Neural cell (in vitro differentiated cells): ENCODE data around the gene ACAN. TPM values are rescaled to one million over a fixed set of nuclear protein-coding genes. Genes with fewer than 3 reads are reported as not detected.

Source experiments
- H2AFZ ChIP-seq: fragments of 200-600, 300-800 bp; sonication (generic), shearing (Covaris generic); 2 replicates; pipeline ENCODE4 v1.6.0; 2014; ENCODE audit warnings: low read depth, mild to moderate bottlenecking, antibody characterized with exemption, low read length, moderate library complexity
- H3F3A ChIP-seq: fragments of 200-600 bp; shearing (Covaris generic); 2 replicates; pipeline ENCODE4 v1.6.1; 2016; ENCODE audit warnings: mild to moderate bottlenecking, moderate library complexity, mixed read lengths, antibody characterized with exemption, low read length; ENCODE audit not compliant: insufficient read depth, poor library complexity, severe bottlenecking
- H3K27ac ChIP-seq: fragments of 200-600, 300-800 bp; sonication (generic), shearing (Covaris generic); 2 replicates; pipeline ENCODE4 v1.5.1; 2014; ENCODE audit warnings: mild to moderate bottlenecking, low read length, moderate library complexity
- H3K27me3 ChIP-seq: fragments of 300-800, 200-600 bp; sonication (generic), shearing (Covaris generic); 2 replicates; pipeline ENCODE4 v1.6.0; 2014; ENCODE audit warnings: mild to moderate bottlenecking, low read depth, low read length, moderate library complexity; ENCODE audit not compliant: insufficient read depth
- H3K36me3 ChIP-seq: fragments of 300-800, 200-600 bp; sonication (generic), shearing (Covaris generic); 2 replicates; pipeline ENCODE4 v1.5.1; 2014; ENCODE audit warnings: mild to moderate bottlenecking, antibody characterized with exemption, low read length, moderate library complexity; ENCODE audit not compliant: insufficient read depth
- H3K4me2 ChIP-seq: fragments of 300-800, 200-600 bp; sonication (generic), shearing (Covaris generic); 2 replicates; pipeline ENCODE4 v1.6.0; 2014; ENCODE audit warnings: mild to moderate bottlenecking, low read length
- H3K4me3 ChIP-seq: fragments of 300-800, 200-600 bp; sonication (generic), shearing (Covaris generic); 2 replicates; pipeline ENCODE4 v1.5.1; 2014; ENCODE audit warnings: mild to moderate bottlenecking, low read length, moderate library complexity
- H3K79me2 ChIP-seq: fragments of 200-600 bp; shearing (Covaris generic); replicated peaks from 2 replicates; pipeline ENCODE4 v1.6.0; 2014; ENCODE audit warnings: mild to moderate bottlenecking, low read length, moderate library complexity; ENCODE audit not compliant: insufficient read depth
- H3K9ac ChIP-seq: fragments of 300-800, 200-600 bp; sonication (generic), shearing (Covaris generic); 2 replicates; pipeline ENCODE4 v1.6.1; 2016; ENCODE audit warnings: mild to moderate bottlenecking, low read length, mixed read lengths
- H3K9me2 ChIP-seq: fragments of 200-600 bp; shearing (Covaris generic); 2 replicates; pipeline ENCODE4 v1.6.1; 2016; ENCODE audit warnings: mild to moderate bottlenecking, low read length, mixed read lengths; ENCODE audit not compliant: insufficient read depth
- H3K9me3 ChIP-seq: fragments of 200-600, 300-800 bp; sonication (generic), shearing (Covaris generic); 2 replicates; pipeline ENCODE4 v1.6.1; 2016; ENCODE audit warnings: mild to moderate bottlenecking, mixed run types, low read length, moderate library complexity, mixed read lengths
- H4K20me1 ChIP-seq: fragments of 200-600 bp; shearing (Covaris generic); 2 replicates; pipeline ENCODE4 v1.6.1; 2016; ENCODE audit warnings: mild to moderate bottlenecking, mixed run types; ENCODE audit not compliant: insufficient read depth
- CTCF ChIP-seq: fragments of 450-650 bp; IDR thresholded peaks from 2 replicates; pipeline ENCODE4 v1.5.1; 2014; ENCODE audit warnings: antibody characterized with exemption, mild to moderate bottlenecking, moderate library complexity; ENCODE audit not compliant: poor library complexity, severe bottlenecking
- EP300 ChIP-seq: fragments of 450-650 bp; conservative IDR thresholded peaks from 2 replicates; pipeline ENCODE4 v1.6.1; 2014; ENCODE audit warnings: antibody characterized with exemption, mild to moderate bottlenecking, moderate library complexity; ENCODE audit not compliant: poor library complexity, severe bottlenecking
- EZH2 ChIP-seq: fragments of 200-600, 300-800 bp; shearing (Covaris generic), sonication (generic); IDR thresholded peaks from 2 replicates; pipeline ENCODE4 v1.6.1; 2014; ENCODE audit warnings: antibody characterized with exemption, low read length, borderline replicate concordance, mild to moderate bottlenecking; ENCODE audit not compliant: insufficient read depth, poor library complexity, severe bottlenecking
- MXI1 ChIP-seq: fragments of 450-650 bp; conservative IDR thresholded peaks from 2 replicates; pipeline ENCODE4 v1.6.1; 2014; ENCODE audit warnings: antibody characterized with exemption, mild to moderate bottlenecking; ENCODE audit not compliant: poor library complexity, severe bottlenecking
- POLR2AphosphoS5 ChIP-seq: IDR thresholded peaks from 2 replicates; pipeline ENCODE4 v1.6.1; 2012
- RAD21 ChIP-seq: fragments of 450-650 bp; conservative IDR thresholded peaks from 2 replicates; pipeline ENCODE4 v1.6.1; 2014; ENCODE audit warnings: antibody characterized with exemption, mild to moderate bottlenecking, moderate library complexity
- REST ChIP-seq: IDR thresholded peaks from 2 replicates; pipeline ENCODE4 v1.6.1; 2012; ENCODE audit warnings: borderline replicate concordance
- SMC3 ChIP-seq: fragments of 450-650 bp; conservative IDR thresholded peaks from 2 replicates; pipeline ENCODE4 v1.6.1; 2014; ENCODE audit warnings: antibody characterized with exemption, mild to moderate bottlenecking, moderate library complexity; ENCODE audit not compliant: poor library complexity
- TAF1 ChIP-seq: IDR thresholded peaks from 2 replicates; pipeline ENCODE4 v1.6.1; 2012; ENCODE audit warnings: low read depth
- polyA plus RNA-seq: library from polyadenylated mRNA; depleted of rRNA; stranded (reverse); fragments of >200 nt; gene quantifications from 2 replicates; pipeline ENCODE4 v1.2.3, GENCODE V29; 2014

ACAN gene
- polyA plus RNA-seq, 1 donor from 2014 or later = not detected

GRCh38 chr15:88900309-88900981, 97.2 kb downstream of the ACAN start:
- no peak overlapping the region for H3K9ac ChIP-seq
- no peak overlapping the region for H3K4me3 ChIP-seq
- no peak overlapping the region for H3K27ac ChIP-seq
- no peaks in the 10 kb centered on the region for H3K79me2 ChIP-seq
- H3K27me3 ChIP-seq = peaks cover 3% of the 10 kb centered on the region
- H3F3A ChIP-seq = no peaks in the 10 kb centered on the region
- no peaks in the 10 kb centered on the region for H3K9me3 ChIP-seq
- H3K36me3 ChIP-seq = no peaks in the 10 kb centered on the region
- H2AFZ ChIP-seq = no peak overlapping the region
- no peak for TF ChIP-seq MXI1
- TF ChIP-seq EZH2 = no peak
- TF ChIP-seq CTCF = no peak
- TF ChIP-seq SMC3 = no peak
- TF ChIP-seq REST = no peak
- TF ChIP-seq RAD21 = no peak
- no peak for TF ChIP-seq POLR2AphosphoS5
- TF ChIP-seq TAF1 = no peak
- TF ChIP-seq EP300 = no peak
- no peak overlapping the region for H3K4me2 ChIP-seq
- no peaks in the 10 kb centered on the region for H3K9me2 ChIP-seq
- no peaks in the 10 kb centered on the region for H4K20me1 ChIP-seq

GRCh38 chr15:88900982-88901418, 97.8 kb downstream of the ACAN start:
- Histone ChIP-seq H3K4me2 (no peak overlapping the region), H3K27ac (no peak overlapping the region), H3K9ac (no peak overlapping the region), H2AFZ (no peak overlapping the region), H3K27me3 (no peaks in the 10 kb centered on the region), H3K4me3 (no peak overlapping the region), H4K20me1 (no peaks in the 10 kb centered on the region), H3F3A (no peaks in the 10 kb centered on the region), H3K9me2 (no peaks in the 10 kb centered on the region), H3K36me3 (no peaks in the 10 kb centered on the region), H3K79me2 (no peaks in the 10 kb centered on the region), H3K9me3 (no peaks in the 10 kb centered on the region)
- TF ChIP-seq TAF1 = no peak
- no peak for TF ChIP-seq REST
